Smooth muscle cell of the coronary artery (primary cell): Measurements from ENCODE around the gene ZNF573. TPM values are rescaled to one million over a fixed set of nuclear protein-coding genes. Genes with fewer than 3 reads are reported as not detected.

Source experiments
- total RNA-seq: library from RNA; depleted of rRNA; stranded (reverse); fragments of >200 nt; gene quantifications from 2 replicates; pipeline ENCODE4 v1.2.3, GENCODE V29; 2014; ENCODE audit warnings: low replicate concordance

The ZNF573 gene
- 3.5 and 3.7 TPM in 2 replicates for total RNA-seq

GRCh38 chr19:37779127-37780005 is at the start of gene ZNF573:
ZNF573 (minus strand) TSS chr19:37779586; CDS start chr19:37773729, 5,857 bp downstream.

GRCh38 chr19:37719111-37719926 is 60.1 kb downstream of the ZNF573 start, which contains the start of gene ZNF607:
ZNF607 (minus strand) TSS chr19:37719761; CDS start chr19:37711618, 8,143 bp downstream.

Other genes with a start within 250 kb of the ZNF573 start
- 3.2 and 3.7 TPM in 2 replicates for gene ZNF571, start 184.8 kb downstream of the ZNF573 start, total RNA-seq
- 0.30 and 1.3 TPM in 2 replicates for gene ZNF540, start 184.7 kb downstream of the ZNF573 start, total RNA-seq
- gene ZFP30, start 124.1 kb downstream of the ZNF573 start, total RNA-seq = 7.1 and 13.5 TPM in 2 replicates
- 4.4 and 6.4 TPM in 2 replicates for gene ZNF607, start 59.8 kb downstream of the ZNF573 start, total RNA-seq
- gene WDR87, start 127.0 kb upstream of the ZNF573 start, total RNA-seq = under 0.01 TPM in 1 of 2 replicates, not detected in the other
- gene SIPA1L3, start 127.6 kb upstream of the ZNF573 start, total RNA-seq = 7.3 and 8.9 TPM in 2 replicates